Prostate gland (tissue), 2 donors: Measurements from ENCODE around the gene SNAP29. TPM values are rescaled to one million over a fixed set of nuclear protein-coding genes. Genes with fewer than 3 reads are reported as not detected.

Experiments
- DNase-seq: peaks from one replicate; pipeline ENCODE4 v3.0.0-alpha.2; 2019; ENCODE audit warnings: low spot score
- H3K27ac ChIP-seq, 2 donors: fragments of 200-600 bp; sonication (generic); 2 replicates each; pipeline ENCODE4 v1.5.1; 2017 to 2019
- H3K27me3 ChIP-seq: fragments of 200-600 bp; sonication (generic); replicated peaks from 2 replicates; pipeline ENCODE4 v1.5.1; 2019; ENCODE audit not compliant: insufficient read depth
- H3K36me3 ChIP-seq, 2 donors: fragments of 200-600 bp; sonication (generic); 1 replicate in 1 of 2; 2 replicates in 1 of 2; pipeline versions ENCODE4 v1.5.1 to v1.8.1; 2017 to 2019
- H3K4me1 ChIP-seq: fragments of 200-600 bp; sonication (generic); replicated peaks from 2 replicates; pipeline ENCODE4 v1.5.1; 2019
- H3K4me3 ChIP-seq, 2 donors: fragments of 200-600 bp; sonication (generic); 2 replicates each; pipeline ENCODE4 v1.5.1; 2017 to 2019
- H3K9me3 ChIP-seq: fragments of 200-600 bp; sonication (generic); 2 replicates; pipeline ENCODE4 v1.5.1; 2017
- CTCF ChIP-seq, 4 experiments: fragments of 200-600 bp in 2 of 4; fragments of 450-650 bp in 2 of 4; sonication (generic) in 2 of 4; IDR thresholded peaks; 1 replicate in 3 of 4; 2 replicates in 1 of 4; pipeline ENCODE4 v1.5.1; 2016 to 2019; ENCODE audit warnings: antibody characterized with exemption in 4 of 4, mild to moderate bottlenecking in 2 of 4, moderate library complexity in 2 of 4
- POLR2A ChIP-seq: fragments of 450-650 bp; IDR thresholded peaks from one replicate; pipeline ENCODE4 v1.6.1; 2016; ENCODE audit warnings: antibody characterized with exemption, mild to moderate bottlenecking
- POLR2AphosphoS5 ChIP-seq: sonication (generic); formaldehyde crosslinking; IDR thresholded peaks from one replicate; pipeline ENCODE4 v1.6.1; 2017; ENCODE audit warnings: antibody characterized with exemption
- WGBS: methylation state at CpG from one replicate; pipeline ENCODE4 v1.1.5; 2018; 5-methylcytosine and 5-hydroxymethylcytosine counted together
- intact Hi-C: fragments of 100-400 bp; cut with DNase I; formaldehyde crosslinking; loops from one replicate; pipeline ENCODE4 v1.14.2; 2022
- total RNA-seq, 2 donors: library from RNA; depleted of rRNA; stranded (reverse); fragments of >200 nt; gene quantifications; one replicate each; pipeline ENCODE4 v1.1.0, GENCODE V29; 2016

SNAP29 gene
- total RNA-seq, 2 donors from 2014 or later = 19.1 to 24.1 TPM

GRCh38 chr22:20866736-20867135 lies 7.9 kb downstream of the SNAP29 start:
- TF ChIP-seq CTCF (IDR thresholded peaks at IDR 0.05) = no peak
- TF ChIP-seq POLR2A = no peak
- no peak for TF ChIP-seq POLR2AphosphoS5
- no peak for DNase-seq
- Histone ChIP-seq H3K9me3 (no peaks in the 10 kb centered on the region), H3K27ac (peak overlapping the region in 1 of 2 donors; percentile 54), H3K27me3 (no peaks in the 10 kb centered on the region), H3K4me3 (no peak overlapping the region), H3K4me1 (no peaks in the 10 kb centered on the region), H3K36me3 (no peaks in the 10 kb centered on the region)
- 74% methylated on average over 5 of the region's 5 CpGs for WGBS
- intact Hi-C loops = no loop called here

GRCh38 chr22:20867179-20868024 lies 8.6 kb downstream of the SNAP29 start:
- Histone ChIP-seq H3K27ac (peak overlapping the region; percentile 42 to 54), H3K9me3 (no peaks in the 10 kb centered on the region), H3K4me3 (no peak overlapping the region), H3K36me3 (no peaks in the 10 kb centered on the region), H3K4me1 (no peaks in the 10 kb centered on the region), H3K27me3 (no peaks in the 10 kb centered on the region)
- intact Hi-C loops = no loop called here
- DNase-seq = no peak
- WGBS = 64% methylated on average over 11 of the region's 11 CpGs
- TF ChIP-seq CTCF (IDR thresholded peaks at IDR 0.05) (no peak), POLR2AphosphoS5 (peak; percentile 61), POLR2A (peak; percentile 37)

GRCh38 chr22:20868025-20868962 lies 9.5 kb downstream of the SNAP29 start:
- WGBS = 68% methylated on average over 7 of the region's 7 CpGs
- DNase-seq = no peak
- intact Hi-C loops = no loop called here
- H3K27ac ChIP-seq = peak overlapping the region; percentile 42 to 54
- no peaks in the 10 kb centered on the region for H3K36me3 ChIP-seq
- H3K4me3 ChIP-seq = no peak overlapping the region
- H3K27me3 ChIP-seq = no peaks in the 10 kb centered on the region
- no peaks in the 10 kb centered on the region for H3K4me1 ChIP-seq
- no peaks in the 10 kb centered on the region for H3K9me3 ChIP-seq
- TF ChIP-seq POLR2AphosphoS5 (no peak), CTCF (IDR thresholded peaks at IDR 0.05) (no peak), POLR2A (no peak)

- intact Hi-C loops = no loop called here
- no peak for TF ChIP-seq POLR2AphosphoS5
- TF ChIP-seq POLR2A = no peak
- no peak for TF ChIP-seq CTCF (IDR thresholded peaks at IDR 0.05)
- Histone ChIP-seq H3K36me3 (no peaks in the 10 kb centered on the region), H3K27me3 (no peaks in the 10 kb centered on the region), H3K4me1 (no peaks in the 10 kb centered on the region), H3K27ac (no peak overlapping the region), H3K9me3 (no peaks in the 10 kb centered on the region), H3K4me3 (no peak overlapping the region)
- 96% methylated on average over 2 of the region's 2 CpGs for WGBS
- DNase-seq = no peak
Measured at GRCh38 chr22:20869234-20869633, 10.4 kb downstream of the SNAP29 start.
